ENCODE measurements around the gene RTN4IP1.

RTN4IP1 gene

GRCh38 chr6:106540907-106541306 is 88.4 kb downstream of the RTN4IP1 start:
- no peaks in the 10 kb centered on the region for H3K9me3 ChIP-seq (ENCODE audit: control insufficient read depth in 1 of 2, low read length in 2 of 2)
- no peaks in the 10 kb centered on the region for H3K4me1 ChIP-seq (ENCODE audit: control insufficient read depth in 1 of 2, insufficient read depth in 2 of 2, low read length in 2 of 2)
- no peak overlapping the region for H3K27ac ChIP-seq (ENCODE audit: low read length)
- no peaks in the 10 kb centered on the region for H3K27me3 ChIP-seq (ENCODE audit: low read depth, low read length)
- no peaks in the 10 kb centered on the region for H3K36me3 ChIP-seq (ENCODE audit: control insufficient read depth in 1 of 2, insufficient read depth in 2 of 2, low read length in 2 of 2)
- no peak overlapping the region for H3K4me3 ChIP-seq (ENCODE audit: low read depth in 1 of 2, low read length in 2 of 2)

GRCh38 chr6:106540432-106540831 is 88.9 kb downstream of the RTN4IP1 start:
- no peaks in the 10 kb centered on the region for H3K9me3 ChIP-seq (ENCODE audit: control insufficient read depth in 1 of 2, low read length in 2 of 2)
- H3K36me3 ChIP-seq (ENCODE audit: control insufficient read depth in 1 of 2, insufficient read depth in 2 of 2, low read length in 2 of 2): no peaks in the 10 kb centered on the region
- no peak overlapping the region for H3K27ac ChIP-seq (ENCODE audit: low read length)
- H3K4me3 ChIP-seq (ENCODE audit: low read depth in 1 of 2, low read length in 2 of 2): no peak overlapping the region
- H3K4me1 ChIP-seq (ENCODE audit: control insufficient read depth in 1 of 2, insufficient read depth in 2 of 2, low read length in 2 of 2): no peaks in the 10 kb centered on the region
- H3K27me3 ChIP-seq (ENCODE audit: low read depth, low read length): no peaks in the 10 kb centered on the region

- Histone ChIP-seq H3K27ac (ENCODE audit: low read length) (no peak overlapping the region), H3K27me3 (ENCODE audit: low read depth, low read length) (no peaks in the 10 kb centered on the region), H3K9me3 (ENCODE audit: control insufficient read depth in 1 of 2, low read length in 2 of 2) (no peaks in the 10 kb centered on the region), H3K4me3 (ENCODE audit: low read depth in 1 of 2, low read length in 2 of 2) (no peak overlapping the region), H3K36me3 (ENCODE audit: control insufficient read depth in 1 of 2, insufficient read depth in 2 of 2, low read length in 2 of 2) (no peaks in the 10 kb centered on the region), H3K4me1 (ENCODE audit: control insufficient read depth in 1 of 2, insufficient read depth in 2 of 2, low read length in 2 of 2) (no peaks in the 10 kb centered on the region)
Observed at GRCh38 chr6:106539936-106540335, 89.4 kb downstream of the RTN4IP1 start.

GRCh38 chr6:106538145-106538544 is 91.2 kb downstream of the RTN4IP1 start:
- H3K4me1 ChIP-seq (ENCODE audit: control insufficient read depth in 1 of 2, insufficient read depth in 2 of 2, low read length in 2 of 2): no peaks in the 10 kb centered on the region
- H3K27me3 ChIP-seq (ENCODE audit: low read depth, low read length): no peaks in the 10 kb centered on the region
- no peaks in the 10 kb centered on the region for H3K36me3 ChIP-seq (ENCODE audit: control insufficient read depth in 1 of 2, insufficient read depth in 2 of 2, low read length in 2 of 2)
- no peak overlapping the region for H3K4me3 ChIP-seq (ENCODE audit: low read depth in 1 of 2, low read length in 2 of 2)
- H3K27ac ChIP-seq (ENCODE audit: low read length): no peak overlapping the region
- H3K9me3 ChIP-seq (ENCODE audit: control insufficient read depth in 1 of 2, low read length in 2 of 2): no peaks in the 10 kb centered on the region

GRCh38 chr6:106537662-106538061 is 91.6 kb downstream of the RTN4IP1 start:
- no peaks in the 10 kb centered on the region for H3K27me3 ChIP-seq (ENCODE audit: low read depth, low read length)
- H3K36me3 ChIP-seq (ENCODE audit: control insufficient read depth in 1 of 2, insufficient read depth in 2 of 2, low read length in 2 of 2): no peaks in the 10 kb centered on the region
- no peak overlapping the region for H3K27ac ChIP-seq (ENCODE audit: low read length)
- no peaks in the 10 kb centered on the region for H3K9me3 ChIP-seq (ENCODE audit: control insufficient read depth in 1 of 2, low read length in 2 of 2)
- no peak overlapping the region for H3K4me3 ChIP-seq (ENCODE audit: low read depth in 1 of 2, low read length in 2 of 2)
- no peaks in the 10 kb centered on the region for H3K4me1 ChIP-seq (ENCODE audit: control insufficient read depth in 1 of 2, insufficient read depth in 2 of 2, low read length in 2 of 2)

GRCh38 chr6:106536851-106537250 is 92.4 kb downstream of the RTN4IP1 start:
- H3K27me3 ChIP-seq (ENCODE audit: low read depth, low read length): no peaks in the 10 kb centered on the region
- H3K4me3 ChIP-seq (ENCODE audit: low read depth in 1 of 2, low read length in 2 of 2): no peak overlapping the region
- H3K4me1 ChIP-seq (ENCODE audit: control insufficient read depth in 1 of 2, insufficient read depth in 2 of 2, low read length in 2 of 2): no peaks in the 10 kb centered on the region
- no peaks in the 10 kb centered on the region for H3K9me3 ChIP-seq (ENCODE audit: control insufficient read depth in 1 of 2, low read length in 2 of 2)
- H3K27ac ChIP-seq (ENCODE audit: low read length): no peak overlapping the region
- H3K36me3 ChIP-seq (ENCODE audit: control insufficient read depth in 1 of 2, insufficient read depth in 2 of 2, low read length in 2 of 2): no peaks in the 10 kb centered on the region

GRCh38 chr6:106536357-106536756 is 92.9 kb downstream of the RTN4IP1 start:
- no peaks in the 10 kb centered on the region for H3K4me1 ChIP-seq (ENCODE audit: control insufficient read depth in 1 of 2, insufficient read depth in 2 of 2, low read length in 2 of 2)
- H3K27me3 ChIP-seq (ENCODE audit: low read depth, low read length): no peaks in the 10 kb centered on the region
- no peak overlapping the region for H3K27ac ChIP-seq (ENCODE audit: low read length)

GRCh38 chr6:106535012-106535411 is 94.3 kb downstream of the RTN4IP1 start:
- H3K4me3 ChIP-seq (ENCODE audit: low read depth in 1 of 2, low read length in 2 of 2): no peak overlapping the region
- no peak overlapping the region for H3K27ac ChIP-seq (ENCODE audit: low read length)
- no peaks in the 10 kb centered on the region for H3K4me1 ChIP-seq (ENCODE audit: control insufficient read depth in 1 of 2, insufficient read depth in 2 of 2, low read length in 2 of 2)
- H3K27me3 ChIP-seq (ENCODE audit: low read depth, low read length): no peaks in the 10 kb centered on the region
- no peaks in the 10 kb centered on the region for H3K9me3 ChIP-seq (ENCODE audit: control insufficient read depth in 1 of 2, low read length in 2 of 2)
- no peaks in the 10 kb centered on the region for H3K36me3 ChIP-seq (ENCODE audit: control insufficient read depth in 1 of 2, insufficient read depth in 2 of 2, low read length in 2 of 2)

More at GRCh38 chr6:106536357-106536756, 92.9 kb downstream of the RTN4IP1 start:
- H3K36me3 ChIP-seq (ENCODE audit: control insufficient read depth in 1 of 2, insufficient read depth in 2 of 2, low read length in 2 of 2): no peaks in the 10 kb centered on the region
- no peaks in the 10 kb centered on the region for H3K9me3 ChIP-seq (ENCODE audit: control insufficient read depth in 1 of 2, low read length in 2 of 2)
- H3K4me3 ChIP-seq (ENCODE audit: low read depth in 1 of 2, low read length in 2 of 2): no peak overlapping the region

- no peak overlapping the region for H3K4me3 ChIP-seq (ENCODE audit: low read depth in 1 of 2, low read length in 2 of 2)
- H3K27ac ChIP-seq (ENCODE audit: low read length): no peak overlapping the region
- H3K36me3 ChIP-seq (ENCODE audit: control insufficient read depth in 1 of 2, insufficient read depth in 2 of 2, low read length in 2 of 2): peaks cover 0 to 1% of the 10 kb centered on the region in 2 donors
- H3K27me3 ChIP-seq (ENCODE audit: low read depth, low read length): no peaks in the 10 kb centered on the region
- no peaks in the 10 kb centered on the region for H3K9me3 ChIP-seq (ENCODE audit: control insufficient read depth in 1 of 2, low read length in 2 of 2)
- H3K4me1 ChIP-seq (ENCODE audit: control insufficient read depth in 1 of 2, insufficient read depth in 2 of 2, low read length in 2 of 2): no peaks in the 10 kb centered on the region
Observed at GRCh38 chr6:106534564-106534982, 94.7 kb downstream of the RTN4IP1 start.

GRCh38 chr6:106534004-106534403 is 95.3 kb downstream of the RTN4IP1 start:
- no peak overlapping the region for H3K4me3 ChIP-seq (ENCODE audit: low read depth in 1 of 2, low read length in 2 of 2)
- peaks cover 0 to 6% of the 10 kb centered on the region in 2 donors for H3K36me3 ChIP-seq (ENCODE audit: control insufficient read depth in 1 of 2, insufficient read depth in 2 of 2, low read length in 2 of 2)
- no peaks in the 10 kb centered on the region for H3K4me1 ChIP-seq (ENCODE audit: control insufficient read depth in 1 of 2, insufficient read depth in 2 of 2, low read length in 2 of 2)
- no peaks in the 10 kb centered on the region for H3K27me3 ChIP-seq (ENCODE audit: low read depth, low read length)
- H3K27ac ChIP-seq (ENCODE audit: low read length): no peak overlapping the region
- H3K9me3 ChIP-seq (ENCODE audit: control insufficient read depth in 1 of 2, low read length in 2 of 2): no peaks in the 10 kb centered on the region

- Histone ChIP-seq H3K27me3 (ENCODE audit: low read depth, low read length) (no peaks in the 10 kb centered on the region), H3K4me3 (ENCODE audit: low read depth in 1 of 2, low read length in 2 of 2) (no peak overlapping the region), H3K36me3 (ENCODE audit: control insufficient read depth in 1 of 2, insufficient read depth in 2 of 2, low read length in 2 of 2) (peaks cover 0 to 6% of the 10 kb centered on the region in 2 donors), H3K9me3 (ENCODE audit: control insufficient read depth in 1 of 2, low read length in 2 of 2) (no peaks in the 10 kb centered on the region), H3K4me1 (ENCODE audit: control insufficient read depth in 1 of 2, insufficient read depth in 2 of 2, low read length in 2 of 2) (no peaks in the 10 kb centered on the region), H3K27ac (ENCODE audit: low read length) (no peak overlapping the region)
Observed at GRCh38 chr6:106533054-106533453, 96.2 kb downstream of the RTN4IP1 start.

- no peaks in the 10 kb centered on the region for H3K27me3 ChIP-seq (ENCODE audit: low read depth, low read length)
- H3K4me3 ChIP-seq (ENCODE audit: low read depth in 1 of 2, low read length in 2 of 2): no peak overlapping the region
- H3K4me1 ChIP-seq (ENCODE audit: control insufficient read depth in 1 of 2, insufficient read depth in 2 of 2, low read length in 2 of 2): peaks cover 0 to 6% of the 10 kb centered on the region in 2 donors
- no peaks in the 10 kb centered on the region for H3K9me3 ChIP-seq (ENCODE audit: control insufficient read depth in 1 of 2, low read length in 2 of 2)
- no peak overlapping the region for H3K27ac ChIP-seq (ENCODE audit: low read length)
- H3K36me3 ChIP-seq (ENCODE audit: control insufficient read depth in 1 of 2, insufficient read depth in 2 of 2, low read length in 2 of 2): peaks cover 0 to 6% of the 10 kb centered on the region in 2 donors
Observed at GRCh38 chr6:106530502-106530901, 98.8 kb downstream of the RTN4IP1 start.
